ENCODE results near the gene GAS7. TPM values are rescaled to one million over a fixed set of nuclear protein-coding genes. Genes with fewer than 3 reads are reported as not detected.

GAS7 gene
- total RNA-seq, 3 donors from 2014 or later (not counting 1 experiment from before 2014, with no cell fraction given), result 70.7 to 89.1 (median 84.8) TPM

DNA sequence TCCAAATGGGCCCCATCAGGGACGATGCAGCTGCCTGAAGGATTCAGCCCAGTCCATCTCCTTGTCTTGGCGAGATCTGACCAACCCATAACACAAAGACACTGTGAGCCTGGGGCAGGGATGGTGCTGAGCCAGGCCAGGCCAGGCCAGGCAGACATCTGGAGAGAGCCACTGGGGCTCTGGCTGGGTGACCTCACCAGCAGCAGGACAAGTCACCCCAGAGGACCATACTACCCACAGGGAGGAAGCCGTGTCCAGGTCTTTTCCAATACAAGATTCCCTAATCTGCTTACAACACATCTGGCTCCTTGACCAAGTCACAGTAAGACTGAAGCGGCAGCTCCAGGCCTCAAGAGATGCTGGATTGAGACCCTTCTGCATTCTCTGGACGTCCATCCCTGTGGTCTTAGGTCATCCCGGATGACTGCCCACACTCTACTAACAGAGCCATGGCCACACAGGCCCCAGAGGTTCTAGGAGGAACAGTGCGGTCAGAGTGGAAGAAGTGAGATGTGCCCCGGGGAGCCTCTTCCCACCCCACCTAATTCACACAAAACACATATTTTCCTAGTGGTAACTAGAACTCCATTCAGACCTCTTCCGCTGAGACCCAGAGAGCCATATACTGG, 211.5 kb downstream of the GAS7 start:
- Mint-ChIP-seq H3K27me3 (ENCODE audit: low read depth in 2 of 2) (no peaks in the 10 kb centered on the region), H3K9me3 (peaks cover 0 to 4% of the 10 kb centered on the region in 2 donors), H3K36me3 (no peaks in the 10 kb centered on the region), H3K4me3 (no peak overlapping the region), H3K27ac (peak overlapping the region in 1 of 2 donors; percentile 55), H3K4me1 (peaks cover 49 to 56% of the 10 kb centered on the region in 2 donors)
- intact Hi-C loops (cut with micrococcal nuclease), result loop anchor here (10.0 kb wide), 1 partner anchor 128 kb away; no protein-coding TSS in a partner anchor
- Histone ChIP-seq H3K27me3 (ENCODE audit: control insufficient read depth, insufficient read depth, low read length) (no peaks in the 10 kb centered on the region), H3K4me1 (ENCODE audit: control insufficient read depth, insufficient read depth, low read length) (peaks cover 33% of the 10 kb centered on the region), H3K4me3 (ENCODE audit: low read length) (no peak overlapping the region), H3K36me3 (ENCODE audit: control insufficient read depth, insufficient read depth, low read length) (no peaks in the 10 kb centered on the region), H3K27ac (ENCODE audit: low read length) (no peak overlapping the region), H3K9me3 (ENCODE audit: control insufficient read depth, insufficient read depth, low read length) (peaks cover 2% of the 10 kb centered on the region)
- TF ChIP-seq, protein P1, sequence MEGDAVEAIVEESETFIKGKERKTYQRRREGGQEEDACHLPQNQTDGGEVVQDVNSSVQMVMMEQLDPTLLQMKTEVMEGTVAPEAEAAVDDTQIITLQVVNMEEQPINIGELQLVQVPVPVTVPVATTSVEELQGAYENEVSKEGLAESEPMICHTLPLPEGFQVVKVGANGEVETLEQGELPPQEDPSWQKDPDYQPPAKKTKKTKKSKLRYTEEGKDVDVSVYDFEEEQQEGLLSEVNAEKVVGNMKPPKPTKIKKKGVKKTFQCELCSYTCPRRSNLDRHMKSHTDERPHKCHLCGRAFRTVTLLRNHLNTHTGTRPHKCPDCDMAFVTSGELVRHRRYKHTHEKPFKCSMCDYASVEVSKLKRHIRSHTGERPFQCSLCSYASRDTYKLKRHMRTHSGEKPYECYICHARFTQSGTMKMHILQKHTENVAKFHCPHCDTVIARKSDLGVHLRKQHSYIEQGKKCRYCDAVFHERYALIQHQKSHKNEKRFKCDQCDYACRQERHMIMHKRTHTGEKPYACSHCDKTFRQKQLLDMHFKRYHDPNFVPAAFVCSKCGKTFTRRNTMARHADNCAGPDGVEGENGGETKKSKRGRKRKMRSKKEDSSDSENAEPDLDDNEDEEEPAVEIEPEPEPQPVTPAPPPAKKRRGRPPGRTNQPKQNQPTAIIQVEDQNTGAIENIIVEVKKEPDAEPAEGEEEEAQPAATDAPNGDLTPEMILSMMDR (IDR thresholded peaks at IDR 0.05), result no peak
- DNase-seq (no peak), ATAC-seq (no peak)
- 89% methylated on average over 9 of the region's 9 CpGs for WGBS (ENCODE audit: insufficient coverage)

DNA sequence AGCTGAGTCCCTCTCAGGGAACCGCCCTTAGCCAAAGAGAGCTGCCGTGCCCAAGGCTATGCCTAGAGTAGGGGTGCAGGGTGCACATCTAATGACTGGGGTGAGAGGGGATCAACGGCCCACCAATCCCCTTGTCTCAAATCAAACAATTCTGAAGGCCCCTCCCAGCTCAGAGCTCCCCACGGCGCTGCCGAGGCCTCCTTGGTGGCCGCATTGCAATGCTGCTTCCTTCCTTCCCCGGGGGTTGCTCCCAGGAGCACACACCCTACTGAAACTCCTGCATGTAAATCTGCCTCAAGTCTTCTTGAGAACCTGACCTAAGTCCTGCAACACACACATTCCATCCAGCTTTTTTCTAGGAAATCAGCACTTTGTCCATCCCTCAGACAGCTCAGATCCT, 212.8 kb downstream of the GAS7 start:
- Mint-ChIP-seq H3K36me3 (no peaks in the 10 kb centered on the region), H3K27me3 (ENCODE audit: low read depth in 2 of 2) (no peaks in the 10 kb centered on the region), H3K4me3 (no peak overlapping the region), H3K27ac (peak overlapping the region in 1 of 2 donors; percentile 55), H3K9me3 (peaks cover 0 to 4% of the 10 kb centered on the region in 2 donors), H3K4me1 (peaks cover 58% of the 10 kb centered on the region in 2 donors)
- Histone ChIP-seq H3K36me3 (ENCODE audit: control insufficient read depth, insufficient read depth, low read length) (no peaks in the 10 kb centered on the region), H3K27me3 (ENCODE audit: control insufficient read depth, insufficient read depth, low read length) (no peaks in the 10 kb centered on the region), H3K4me1 (ENCODE audit: control insufficient read depth, insufficient read depth, low read length) (peaks cover 45% of the 10 kb centered on the region), H3K27ac (ENCODE audit: low read length) (no peak overlapping the region), H3K9me3 (ENCODE audit: control insufficient read depth, insufficient read depth, low read length) (peaks cover 2% of the 10 kb centered on the region), H3K4me3 (ENCODE audit: low read length) (no peak overlapping the region)
- TF ChIP-seq, protein P1 (IDR thresholded peaks at IDR 0.05), result no peak
- ATAC-seq (no peak), DNase-seq (no peak)
- WGBS (ENCODE audit: insufficient coverage), result 53% methylated on average over 8 of the region's 8 CpGs
- intact Hi-C loops (cut with micrococcal nuclease), result loop anchor here (10.0 kb wide), 1 partner anchor 129 kb away; no protein-coding TSS in a partner anchor

DNA sequence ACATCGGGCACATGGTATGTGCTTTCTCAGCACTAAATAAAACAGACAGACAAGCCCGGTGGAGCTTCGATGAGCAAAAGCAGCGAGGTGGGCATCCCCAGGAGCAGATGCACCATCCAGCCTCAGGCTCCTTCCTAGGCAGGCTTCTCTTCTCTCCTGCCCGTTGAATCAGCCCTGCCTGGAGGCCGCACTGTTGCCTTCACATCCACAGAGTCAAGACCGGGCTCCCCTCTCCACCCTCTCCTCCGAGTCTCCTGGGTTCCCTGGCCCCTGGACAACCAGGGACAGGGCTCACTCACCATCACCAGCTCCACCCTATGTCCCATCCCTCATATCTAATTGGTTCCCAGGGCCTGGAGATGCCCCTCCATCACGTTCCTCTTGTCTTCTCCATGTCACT, 213.6 kb downstream of the GAS7 start:
- Mint-ChIP-seq H3K4me1 (peaks cover 63 to 64% of the 10 kb centered on the region in 2 donors), H3K9me3 (peaks cover 0 to 4% of the 10 kb centered on the region in 2 donors), H3K27me3 (ENCODE audit: low read depth in 2 of 2) (no peaks in the 10 kb centered on the region), H3K27ac (peak overlapping the region in 1 of 2 donors; percentile 55), H3K4me3 (no peak overlapping the region), H3K36me3 (peaks cover 5% of the 10 kb centered on the region)
- intact Hi-C loops (cut with micrococcal nuclease), result loop anchor here (10.0 kb wide), 1 partner anchor 130 kb away; no protein-coding TSS in a partner anchor
- DNase-seq, result no peak
- H3K4me1 ChIP-seq (ENCODE audit: control insufficient read depth, insufficient read depth, low read length), result peaks cover 50% of the 10 kb centered on the region
- no peak overlapping the region for H3K4me3 ChIP-seq (ENCODE audit: low read length)
- peaks cover 2% of the 10 kb centered on the region for H3K9me3 ChIP-seq (ENCODE audit: control insufficient read depth, insufficient read depth, low read length)
- H3K36me3 ChIP-seq (ENCODE audit: control insufficient read depth, insufficient read depth, low read length), result peaks cover 5% of the 10 kb centered on the region
- WGBS (ENCODE audit: insufficient coverage), result 93% methylated on average over 9 of the region's 9 CpGs
- TF ChIP-seq, protein P1 (IDR thresholded peaks at IDR 0.05), result no peak
- no peak overlapping the region for H3K27ac ChIP-seq (ENCODE audit: low read length)
- no peak for ATAC-seq
- no peaks in the 10 kb centered on the region for H3K27me3 ChIP-seq (ENCODE audit: control insufficient read depth, insufficient read depth, low read length)

Data from natural killer cell (primary cell).